Small intestine (tissue), 7 donors: ENCODE results near the gene KRT14. TPM values are rescaled to one million over a fixed set of nuclear protein-coding genes. Genes with fewer than 3 reads are reported as not detected.

ENCODE experiments used
- DNase-seq, 2 donors: peaks; one replicate each; pipeline versions ENCODE4 v3.0.0 to v3.0.0-alpha.2; 2013
- FAIRE-seq: peaks from 2 replicates; lab custom pipeline; 2012; peaks lifted over from hg19 to GRCh38; lab: Jason Lieb, UNC
- H3K27ac ChIP-seq, 3 donors: one replicate each; pipeline ENCODE4 v1.5.1; 2013; ENCODE audit warnings: low read length in 2 of 3, mild to moderate bottlenecking in 2 of 3, control low read depth in 1 of 3, inconsistent platforms in 1 of 3, low read depth in 1 of 3, moderate library complexity in 1 of 3
- H3K27me3 ChIP-seq, 3 donors: one replicate each; pipeline ENCODE4 v1.6.1; 2013; ENCODE audit warnings: low read length in 3 of 3, inconsistent platforms in 1 of 3; ENCODE audit not compliant: control insufficient read depth in 3 of 3, insufficient read depth in 3 of 3
- H3K36me3 ChIP-seq, 3 donors: one replicate each; pipeline ENCODE4 v1.6.1; 2013; ENCODE audit warnings: low read length in 3 of 3, inconsistent platforms in 1 of 3, low read depth in 1 of 3, mild to moderate bottlenecking in 1 of 3, moderate library complexity in 1 of 3; ENCODE audit not compliant: control insufficient read depth in 3 of 3, insufficient read depth in 2 of 3
- H3K4me1 ChIP-seq, 3 donors: one replicate each; pipeline ENCODE4 v1.6.1; 2013; ENCODE audit warnings: low read length in 2 of 3, inconsistent platforms in 1 of 3, low read depth in 1 of 3, mild to moderate bottlenecking in 1 of 3, moderate library complexity in 1 of 3; ENCODE audit not compliant: control insufficient read depth in 3 of 3, insufficient read depth in 2 of 3
- H3K4me3 ChIP-seq, 3 donors: one replicate each; pipeline ENCODE4 v1.5.1; 2013; ENCODE audit warnings: low read length in 3 of 3, control low read depth in 1 of 3, inconsistent platforms in 1 of 3, low read depth in 1 of 3, mild to moderate bottlenecking in 1 of 3, moderate library complexity in 1 of 3
- H3K9me3 ChIP-seq, 2 donors: one replicate each; pipeline ENCODE4 v1.6.1; 2013; ENCODE audit warnings: low read depth in 1 of 2, low read length in 1 of 2; ENCODE audit not compliant: control insufficient read depth in 2 of 2, insufficient read depth in 1 of 2
- WGBS, 3 donors: extraction: QIAGEN DNeasy Blood & Tissue Kit; methylation state at CpG; one replicate each; pipeline ENCODE4 v1.1.7; 2013; 5-methylcytosine and 5-hydroxymethylcytosine counted together
- polyA plus RNA-seq, 4 donors: library from polyadenylated mRNA; stranded (reverse) in 3 of 4; unstranded in 1 of 4; fragments of 200-250 nt in 3 of 4; fragments of 120-200 nt in 1 of 4; gene quantifications; one replicate each; pipeline versions ENCODE4 v1.2.1 to v1.2.3, GENCODE V29; 2013
- donor health status: healthy with polysubstance abuse.
- donor health status: control.
- donor health status: control.
- donor health status: Bipolar disorder and iron deficiency.
- donor health status: healthy.

The KRT14 gene
- polyA plus RNA-seq, 4 donors: 0.33 to 2.2 (median 1.1) TPM; not detected in 1

DNA sequence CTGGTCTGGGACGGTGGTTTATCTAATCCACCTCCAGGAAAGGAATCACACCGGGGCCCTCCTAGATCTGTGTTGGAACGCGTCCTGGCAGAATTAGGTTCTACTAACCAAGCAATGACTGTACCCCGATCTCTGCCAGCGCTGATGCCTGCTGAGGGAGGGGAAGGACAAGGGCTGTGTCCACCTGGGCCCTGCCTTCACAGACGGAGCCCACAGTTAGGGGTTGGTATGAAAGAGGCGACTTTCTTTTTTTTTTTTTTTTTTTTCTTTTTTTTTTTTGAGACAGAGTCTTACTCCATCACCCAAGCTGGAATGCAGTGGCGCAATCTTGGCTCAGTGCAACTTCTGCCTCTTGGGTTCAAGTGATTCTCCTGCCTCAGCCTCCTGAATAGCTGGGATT is 48.7 kb downstream of the KRT14 start:
- FAIRE-seq (no peak), DNase-seq (no peak)
- no peak overlapping the region for H3K27ac ChIP-seq
- no peaks in the 10 kb centered on the region for H3K9me3 ChIP-seq
- H3K27me3 ChIP-seq: peaks cover 0 to 52% (median 0%) of the 10 kb centered on the region in 3 donors
- H3K4me1 ChIP-seq: peaks cover 0 to 27% (median 2%) of the 10 kb centered on the region in 3 donors
- no peaks in the 10 kb centered on the region for H3K36me3 ChIP-seq
- H3K4me3 ChIP-seq: no peak overlapping the region
- 85 to 93% (median 87%) methylated on average over 9 of the region's 9 CpGs for WGBS, 3 donors

DNA sequence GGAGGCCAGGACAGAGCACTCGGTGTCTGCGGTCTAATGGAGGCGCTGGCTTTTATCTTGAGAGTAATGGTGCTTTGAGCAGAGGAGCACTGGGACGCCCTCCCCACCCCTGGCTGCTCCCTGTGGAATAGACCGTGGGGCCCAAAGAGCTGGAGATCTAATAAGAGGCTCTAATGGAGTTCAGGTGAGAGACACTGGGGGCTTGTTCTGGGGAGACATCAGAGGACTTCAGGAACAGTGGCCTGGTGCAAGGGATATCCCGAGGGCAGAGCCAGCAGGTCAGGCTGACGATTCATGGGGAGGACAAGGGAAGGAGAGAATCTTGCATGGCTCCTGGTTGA is 49.1 kb downstream of the KRT14 start:
- H3K27me3 ChIP-seq: peaks cover 0 to 52% (median 0%) of the 10 kb centered on the region in 3 donors
- H3K4me3 ChIP-seq: no peak overlapping the region
- 83 to 86% (median 86%) methylated on average over 7 of the region's 7 CpGs for WGBS, 3 donors
- peaks cover 0 to 24% (median 2%) of the 10 kb centered on the region in 3 donors for H3K4me1 ChIP-seq
- H3K36me3 ChIP-seq: no peaks in the 10 kb centered on the region
- no peak overlapping the region for H3K27ac ChIP-seq
- H3K9me3 ChIP-seq: no peaks in the 10 kb centered on the region
- no peak for DNase-seq
- FAIRE-seq: no peak

DNA sequence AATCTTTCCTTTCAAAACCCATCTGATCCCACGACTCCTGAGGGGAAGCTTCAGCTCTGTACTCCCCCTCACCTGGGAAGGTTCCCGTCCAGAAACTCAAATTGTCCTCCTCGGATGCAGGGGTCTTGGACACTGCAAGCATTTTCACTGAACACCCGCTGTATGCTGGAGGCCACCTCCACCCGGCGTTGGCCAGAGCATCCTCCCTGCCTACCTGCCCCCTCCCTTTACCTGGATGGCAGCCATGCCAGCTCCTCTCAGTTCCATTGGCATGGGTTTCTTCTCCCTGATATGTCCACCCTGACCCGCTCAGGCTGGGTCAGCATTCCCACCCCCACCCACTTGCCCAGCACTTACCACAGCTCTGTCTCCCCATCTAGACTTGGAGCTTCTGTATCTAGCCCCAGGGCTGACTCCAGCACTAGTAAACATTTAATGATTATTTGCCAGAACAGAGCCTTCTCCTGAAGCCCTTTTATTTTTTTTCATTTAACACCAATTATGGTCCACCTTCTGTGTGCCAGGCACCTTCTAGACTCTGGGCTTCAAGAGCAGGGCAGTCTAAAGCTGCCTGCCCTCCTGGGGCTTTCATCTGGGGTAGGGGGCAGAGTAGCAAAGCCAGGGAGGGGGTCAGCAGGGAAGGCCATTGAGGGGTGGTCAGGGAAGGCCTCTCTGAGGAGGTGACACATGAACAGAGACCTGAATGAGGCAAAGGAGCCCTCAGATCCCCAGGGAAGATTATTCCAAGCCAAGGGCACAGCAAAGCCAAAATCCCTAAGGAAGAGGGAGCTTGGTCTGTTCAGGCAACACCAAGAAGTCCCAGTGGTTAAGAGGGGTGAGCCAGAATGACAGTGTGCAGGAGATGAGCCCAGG is 49.7 kb downstream of the KRT14 start:
- Histone ChIP-seq H3K4me3 (no peak overlapping the region), H3K9me3 (no peaks in the 10 kb centered on the region), H3K36me3 (no peaks in the 10 kb centered on the region), H3K4me1 (peaks cover 0 to 23% (median 2%) of the 10 kb centered on the region in 3 donors), H3K27me3 (peaks cover 0 to 52% (median 0%) of the 10 kb centered on the region in 3 donors), H3K27ac (no peak overlapping the region)
- no peak for FAIRE-seq
- 78 to 87% (median 79%) methylated on average over 7 of the region's 7 CpGs for WGBS, 3 donors
- no peak for DNase-seq

DNA sequence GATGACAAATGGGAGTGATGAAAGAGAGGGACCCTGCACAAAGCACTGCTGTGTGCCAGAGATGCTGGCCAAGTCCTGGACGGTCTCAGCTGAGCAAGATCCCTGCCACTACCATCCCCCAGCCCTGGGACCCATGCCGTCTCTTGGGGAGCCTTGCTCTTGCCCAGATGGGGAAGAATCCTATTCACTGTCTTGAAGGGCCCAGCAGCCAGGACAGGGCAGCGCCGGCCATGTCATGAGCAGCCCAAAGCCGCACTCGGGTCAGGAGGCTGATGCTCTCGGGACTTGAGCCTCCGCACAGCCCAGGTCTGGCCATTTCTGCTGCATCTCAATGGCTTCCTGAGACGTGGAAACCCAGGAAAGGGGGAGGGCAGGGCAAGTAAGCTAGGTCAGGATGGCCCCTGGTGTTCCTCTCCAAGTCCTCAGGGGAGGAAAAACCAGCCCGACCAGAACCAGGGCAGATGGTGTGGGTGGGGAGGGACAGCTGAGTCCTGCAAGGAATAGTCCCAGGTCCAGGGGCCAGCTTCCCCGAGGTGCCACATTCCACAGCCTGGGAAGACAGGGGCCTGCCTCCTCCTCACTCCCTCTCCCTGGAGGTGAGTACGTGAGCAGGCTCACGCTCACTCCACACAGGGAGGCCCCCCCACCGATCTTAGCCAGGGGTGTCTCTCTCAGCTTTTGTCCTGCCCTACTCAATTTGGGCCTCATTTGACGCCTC is 50.8 kb downstream of the KRT14 start:
- 51 to 62% (median 59%) methylated on average over 15 of the region's 15 CpGs for WGBS, 3 donors
- H3K27ac ChIP-seq: no peak overlapping the region
- H3K4me3 ChIP-seq: no peak overlapping the region
- peaks cover 0 to 45% (median 0%) of the 10 kb centered on the region in 3 donors for H3K27me3 ChIP-seq
- H3K4me1 ChIP-seq: peaks cover 0 to 23% (median 0%) of the 10 kb centered on the region in 3 donors
- no peaks in the 10 kb centered on the region for H3K36me3 ChIP-seq
- no peak for FAIRE-seq
- DNase-seq: peak; percentile 61 to 75
- H3K9me3 ChIP-seq: no peaks in the 10 kb centered on the region

DNA sequence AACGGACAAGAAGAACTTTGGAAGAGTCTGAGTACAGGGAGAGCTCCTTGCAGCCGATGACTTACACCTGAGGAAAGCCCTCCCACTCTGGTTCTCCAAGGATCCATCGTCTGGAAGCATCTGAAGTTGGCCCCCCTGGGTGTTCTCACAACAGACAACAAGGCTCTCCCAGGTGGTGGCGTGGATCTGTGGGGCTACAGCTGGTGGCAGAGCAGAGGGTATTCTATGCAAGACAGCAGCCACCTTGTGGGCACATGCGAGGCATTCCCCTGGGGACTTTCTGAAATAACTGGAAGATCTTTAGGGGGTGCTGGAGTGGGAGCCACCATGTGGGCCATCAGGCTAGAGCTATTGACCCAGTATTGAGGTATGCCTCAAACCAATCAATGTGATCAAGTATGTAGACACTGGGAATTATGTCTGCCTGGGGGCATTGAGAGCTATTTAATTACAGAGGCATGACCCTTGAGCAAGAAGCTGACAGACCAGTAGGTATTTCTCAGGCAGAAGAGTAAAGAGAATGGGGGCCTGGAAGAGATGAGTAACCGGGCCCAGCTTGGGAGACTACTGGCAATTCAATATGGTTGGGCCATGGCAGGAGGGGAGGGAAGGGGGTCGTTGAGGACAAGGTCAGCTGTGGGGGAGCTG is 51.7 kb downstream of the KRT14 start:
- peaks cover 0 to 29% (median 0%) of the 10 kb centered on the region in 3 donors for H3K4me1 ChIP-seq
- H3K4me3 ChIP-seq: no peak overlapping the region
- H3K27ac ChIP-seq: no peak overlapping the region
- H3K9me3 ChIP-seq: no peaks in the 10 kb centered on the region
- no peak for DNase-seq
- peaks cover 0 to 37% (median 2%) of the 10 kb centered on the region in 3 donors for H3K27me3 ChIP-seq
- H3K36me3 ChIP-seq: no peaks in the 10 kb centered on the region
- 73 to 83% (median 77%) methylated on average over 7 of the region's 7 CpGs for WGBS, 3 donors
- no peak for FAIRE-seq

DNA sequence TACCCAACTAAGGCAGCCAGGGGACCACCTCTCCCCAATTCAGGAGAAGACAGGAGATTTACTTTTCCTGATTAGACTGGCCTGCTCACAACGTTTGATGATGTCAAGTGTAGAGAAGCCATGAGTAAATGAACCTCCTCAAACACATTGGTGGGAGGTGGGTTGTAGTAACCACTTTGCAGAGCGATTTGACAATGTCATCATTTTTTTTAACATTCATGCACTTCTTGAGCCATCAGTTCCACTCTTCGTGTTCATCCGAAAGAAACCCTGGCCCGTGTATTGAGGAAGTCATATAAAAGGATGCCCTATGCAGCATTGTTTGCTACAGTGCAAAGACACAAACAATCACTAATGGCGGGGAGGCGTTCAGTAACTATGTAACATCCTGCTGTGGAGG is 53.1 kb downstream of the KRT14 start:
- FAIRE-seq: no peak
- no peaks in the 10 kb centered on the region for H3K9me3 ChIP-seq
- no peak overlapping the region for H3K27ac ChIP-seq
- no peak overlapping the region for H3K4me3 ChIP-seq
- H3K4me1 ChIP-seq: peaks cover 0 to 37% (median 0%) of the 10 kb centered on the region in 3 donors
- WGBS, 3 donors: 80 to 88% (median 84%) methylated on average over 7 of the region's 7 CpGs
- no peak for DNase-seq
- H3K36me3 ChIP-seq: no peaks in the 10 kb centered on the region
- H3K27me3 ChIP-seq: peaks cover 0 to 36% (median 11%) of the 10 kb centered on the region in 3 donors

DNA sequence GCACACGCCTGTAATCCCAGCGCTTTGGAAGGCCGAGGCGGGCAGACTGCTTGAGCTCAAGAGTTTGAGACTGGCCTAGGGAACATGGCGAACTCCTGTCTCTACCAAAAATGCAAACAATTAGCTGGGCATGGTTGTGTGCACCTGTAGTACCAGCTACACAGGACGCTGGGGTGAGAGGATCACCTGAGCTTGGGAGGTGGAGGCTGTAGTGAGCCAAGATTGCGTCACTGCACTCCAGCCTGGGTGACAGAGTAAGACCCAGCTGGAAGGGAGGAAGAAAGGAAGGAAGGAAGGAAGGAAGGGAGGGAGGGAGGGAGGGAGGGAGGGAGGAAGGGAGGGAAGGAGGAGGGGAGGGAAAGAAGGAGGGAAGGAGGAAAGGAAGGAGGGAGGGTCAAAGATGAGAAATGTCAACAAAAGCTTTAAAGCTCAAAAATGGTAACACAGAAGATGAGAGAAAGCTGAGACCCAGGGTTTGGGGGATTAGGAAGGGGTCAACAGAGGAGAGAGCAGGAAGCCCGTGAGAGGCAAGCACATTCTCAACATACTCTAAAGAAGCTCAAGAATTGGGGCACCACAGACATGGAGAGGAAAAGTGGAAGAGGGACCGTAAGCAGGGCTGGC is 53.6 kb downstream of the KRT14 start:
- Histone ChIP-seq H3K27ac (no peak overlapping the region), H3K9me3 (no peaks in the 10 kb centered on the region), H3K4me3 (no peak overlapping the region), H3K36me3 (no peaks in the 10 kb centered on the region), H3K27me3 (peaks cover 0 to 39% (median 11%) of the 10 kb centered on the region in 3 donors), H3K4me1 (peaks cover 0 to 41% (median 0%) of the 10 kb centered on the region in 3 donors)
- WGBS, 3 donors: 67 to 78% (median 68%) methylated on average over 9 of the region's 9 CpGs
- no peak for FAIRE-seq
- DNase-seq: peak in 1 of 2 donors; percentile 45
